Measurements from ENCODE around the gene CDKAL1. TPM values are rescaled to one million over a fixed set of nuclear protein-coding genes. Genes with fewer than 3 reads are reported as not detected.

The CDKAL1 gene
- total and polyA plus RNA-seq, 11 donors = 3.2 to 14.3 (median 9.3) TPM

GRCh38 chr6:20712011-20712410, 177.8 kb downstream of the CDKAL1 start:
- Histone ChIP-seq H3K27me3 (no peaks in the 10 kb centered on the region), H3K36me3 (no peaks in the 10 kb centered on the region), H3K4me1 (peaks cover 0 to 8% (median 0%) of the 10 kb centered on the region in 12 donors), H3K9me3 (no peaks in the 10 kb centered on the region), H3K4me3 (no peak overlapping the region), H3K27ac (no peak overlapping the region)
- WGBS, 4 donors = 61 to 76% (median 72%) methylated on average over 2 of the region's 2 CpGs
- no peak for TF ChIP-seq CTCF (IDR thresholded peaks at IDR 0.05)
- TF ChIP-seq POLR2A (IDR thresholded peaks at IDR 0.05) = no peak
- DNase-seq = no peak
- no peak for ATAC-seq
- intact Hi-C loops (cut with DNase I) = no loop called here

GRCh38 chr6:20715135-20715806, 181.0 kb downstream of the CDKAL1 start:
- H3K27ac ChIP-seq = no peak overlapping the region
- intact Hi-C loops (cut with DNase I) = no loop called here
- no peak overlapping the region for H3K4me3 ChIP-seq
- H3K27me3 ChIP-seq = no peaks in the 10 kb centered on the region
- H3K36me3 ChIP-seq = no peaks in the 10 kb centered on the region
- no peaks in the 10 kb centered on the region for H3K9me3 ChIP-seq
- ATAC-seq = no peak
- no peak for DNase-seq
- WGBS, 4 donors = 60 to 64% (median 62%) methylated on average over 3 of the region's 3 CpGs
- no peaks in the 10 kb centered on the region for H3K4me1 ChIP-seq
- TF ChIP-seq CTCF (IDR thresholded peaks at IDR 0.05) = no peak

- TF ChIP-seq POLR2A (IDR thresholded peaks at IDR 0.05) (no peak), CTCF (IDR thresholded peaks at IDR 0.05) (no peak)
- H3K4me1 ChIP-seq = no peaks in the 10 kb centered on the region
- H3K27ac ChIP-seq = no peak overlapping the region
- H3K36me3 ChIP-seq = no peaks in the 10 kb centered on the region
- H3K9me3 ChIP-seq = peaks cover 0 to 5% (median 0%) of the 10 kb centered on the region in 12 donors
- WGBS, 4 donors = 75 to 84% (median 78%) methylated on average over 1 of the region's 1 CpG
- ATAC-seq (no peak), DNase-seq (no peak)
- intact Hi-C loops (cut with DNase I) = no loop called here
- no peaks in the 10 kb centered on the region for H3K27me3 ChIP-seq
- no peak overlapping the region for H3K4me3 ChIP-seq
Measured at GRCh38 chr6:20716865-20717264, 182.6 kb downstream of the CDKAL1 start.

GRCh38 chr6:20717743-20718142, 183.5 kb downstream of the CDKAL1 start:
- Histone ChIP-seq H3K9me3 (peaks cover 0 to 5% (median 0%) of the 10 kb centered on the region in 12 donors), H3K4me1 (no peaks in the 10 kb centered on the region), H3K36me3 (no peaks in the 10 kb centered on the region), H3K4me3 (no peak overlapping the region), H3K27ac (no peak overlapping the region), H3K27me3 (no peaks in the 10 kb centered on the region)
- ATAC-seq (no peak), DNase-seq (no peak)
- TF ChIP-seq CTCF (IDR thresholded peaks at IDR 0.05) = no peak
- no peak for TF ChIP-seq POLR2A (IDR thresholded peaks at IDR 0.05)
- intact Hi-C loops (cut with DNase I) = no loop called here
